NCI-H128 (cell line): ENCODE data around the gene CDC34.

Source experiments
- DNase-seq: peaks from one replicate; lab custom pipeline; 2025; ENCODE audit not compliant: unreplicated experiment; lab: John Stamatoyannopoulos, UW

The CDC34 gene

DNA sequence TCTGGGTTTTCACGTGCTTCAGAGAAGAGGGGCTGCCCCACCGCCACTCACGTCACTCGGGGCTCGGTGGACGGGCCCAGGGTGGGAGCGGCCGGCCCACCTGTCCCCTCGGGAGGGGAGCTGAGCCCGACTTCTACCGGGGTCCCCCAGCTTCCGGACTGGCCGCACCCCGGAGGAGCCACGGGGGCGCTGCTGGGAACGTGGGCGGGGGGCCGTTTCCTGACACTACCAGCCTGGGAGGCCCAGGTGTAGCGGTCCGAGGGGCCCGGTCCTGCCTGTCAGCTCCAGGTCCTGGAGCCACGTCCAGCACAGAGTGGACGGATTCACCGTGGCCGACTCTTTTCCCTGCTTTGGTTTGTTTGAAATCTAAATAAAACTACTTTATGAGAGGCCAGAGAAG is 10.1 kb downstream of the CDC34 start:
- DNase-seq, result no peak

DNA sequence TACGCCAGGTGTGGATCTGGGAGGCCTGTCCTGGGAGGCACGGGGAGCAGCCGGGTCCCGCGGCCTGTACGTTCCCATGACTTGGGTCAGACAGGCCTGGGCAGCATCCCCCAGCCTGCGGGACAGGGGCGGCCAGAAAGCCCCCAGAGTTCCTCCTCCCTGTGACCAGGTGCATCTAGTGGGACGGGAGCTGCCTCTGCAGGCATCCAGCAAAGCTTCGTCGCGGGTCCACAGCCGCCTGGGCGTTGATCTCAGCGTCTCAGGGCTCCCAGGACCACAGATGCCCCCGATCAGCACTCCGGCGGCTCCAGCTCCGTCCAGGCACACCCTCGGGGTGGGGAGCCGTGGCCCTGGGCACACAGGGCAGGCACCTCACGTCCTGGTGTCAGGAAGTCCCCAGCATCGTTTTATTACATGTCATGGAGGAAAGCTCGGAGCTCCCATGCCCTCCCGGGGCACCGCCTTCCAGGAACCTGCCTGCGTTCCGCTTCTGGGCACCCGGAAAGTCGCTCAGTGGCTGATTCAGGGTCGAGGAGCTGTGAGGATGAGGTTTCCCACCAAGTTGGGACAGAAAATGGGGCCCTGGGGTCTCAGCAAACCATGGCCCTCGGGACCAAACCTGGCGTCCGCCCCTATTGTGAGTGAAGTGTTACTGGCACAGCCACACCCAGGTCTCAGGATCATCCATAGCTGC is 10.8 kb downstream of the CDC34 start:
- no peak for DNase-seq

DNA sequence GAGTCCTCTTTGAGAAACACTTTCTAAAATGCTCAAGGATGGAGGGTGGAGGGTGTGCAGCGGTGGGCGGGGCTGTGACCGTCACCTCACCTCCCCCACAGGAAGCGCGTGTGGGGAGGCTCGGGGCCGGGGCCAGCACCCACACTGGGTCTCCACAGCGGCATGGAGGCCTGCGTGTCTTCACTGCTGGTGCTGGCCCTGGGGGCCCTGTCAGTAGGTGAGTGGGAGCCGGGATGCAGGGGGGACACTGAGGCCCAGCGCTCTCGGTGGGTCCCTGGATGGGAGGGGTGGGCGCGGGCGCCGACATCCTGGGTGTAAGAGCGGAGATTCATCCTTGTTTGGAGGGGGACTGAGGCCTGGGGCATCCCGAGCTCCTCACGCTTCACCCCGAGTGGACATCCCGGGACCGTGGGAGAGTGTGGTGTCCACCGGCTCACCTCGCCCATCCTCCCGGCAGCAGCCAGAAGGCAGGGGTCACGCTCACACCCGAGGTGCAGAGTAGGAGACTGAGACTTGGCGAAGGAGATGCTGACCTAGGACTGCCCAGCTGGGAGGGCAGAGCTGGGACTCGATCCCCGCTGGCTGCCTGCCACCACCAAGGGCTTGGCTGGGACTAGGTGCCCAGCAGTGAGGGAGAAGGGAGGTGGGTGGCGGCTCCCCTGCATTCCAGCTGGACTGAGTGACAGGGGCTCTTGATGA is 12.5 kb downstream of the CDC34 start, which contains the start of gene GZMM:
Gene GZMM, plus strand, starts transcription at position 144 of the 699 bp plus-strand sequence. Its CDS starts 19 bp downstream, at position 163.
- no peak for DNase-seq

DNA sequence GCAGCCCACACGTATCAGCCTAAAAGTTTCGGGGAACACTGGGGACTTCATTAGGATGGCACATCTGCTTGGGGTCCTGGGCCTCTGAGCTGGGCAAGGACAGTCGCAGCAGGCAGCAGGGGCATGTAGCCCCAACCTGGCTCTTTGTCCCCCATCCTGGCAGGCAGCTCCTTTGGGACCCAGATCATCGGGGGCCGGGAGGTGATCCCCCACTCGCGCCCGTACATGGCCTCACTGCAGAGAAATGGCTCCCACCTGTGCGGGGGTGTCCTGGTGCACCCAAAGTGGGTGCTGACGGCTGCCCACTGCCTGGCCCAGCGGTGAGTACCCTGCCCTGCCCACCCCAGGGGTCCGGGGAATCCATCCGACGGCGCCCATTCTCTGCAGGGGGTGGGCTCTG is 15.6 kb downstream of the CDC34 start:
- no peak for DNase-seq

DNA sequence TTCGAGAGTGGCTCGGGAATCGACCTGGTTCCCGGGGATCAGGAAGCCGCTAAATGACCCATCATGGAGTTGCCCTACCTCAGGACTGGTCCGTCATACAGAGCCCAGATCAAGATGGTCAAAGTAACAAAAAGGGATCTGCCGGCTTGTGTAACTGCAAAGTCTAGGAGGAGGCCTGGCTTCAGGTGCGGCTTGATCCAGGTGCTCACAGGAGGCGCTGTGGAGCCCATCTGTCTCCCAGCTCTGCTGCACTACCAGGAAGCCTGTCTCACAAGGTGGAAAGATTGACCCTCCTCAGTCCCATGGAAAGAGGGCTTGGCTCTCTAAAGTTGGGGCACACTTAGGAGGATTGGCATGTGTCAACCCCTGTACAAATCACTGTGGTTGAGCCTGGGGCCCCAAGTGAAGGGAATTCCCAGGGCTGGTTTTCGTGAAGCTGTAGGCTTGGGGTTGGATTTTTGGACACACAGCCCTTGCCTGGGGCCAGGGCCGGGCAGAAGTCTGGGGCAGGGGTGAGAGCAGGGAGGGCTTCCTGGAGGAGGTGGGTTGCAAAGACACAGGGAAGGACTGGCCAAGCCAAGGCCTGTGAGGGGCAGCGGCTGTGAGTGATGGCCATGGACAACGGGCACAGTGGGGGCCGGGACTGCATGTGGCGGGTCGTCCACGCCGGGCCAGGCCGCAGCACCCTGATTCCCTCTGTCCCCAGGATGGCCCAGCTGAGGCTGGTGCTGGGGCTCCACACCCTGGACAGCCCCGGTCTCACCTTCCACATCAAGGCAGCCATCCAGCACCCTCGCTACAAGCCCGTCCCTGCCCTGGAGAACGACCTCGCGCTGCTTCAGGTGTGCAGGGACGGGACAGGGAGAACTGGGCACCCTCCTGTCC is 16.5 kb downstream of the CDC34 start:
- DNase-seq, result no peak

DNA sequence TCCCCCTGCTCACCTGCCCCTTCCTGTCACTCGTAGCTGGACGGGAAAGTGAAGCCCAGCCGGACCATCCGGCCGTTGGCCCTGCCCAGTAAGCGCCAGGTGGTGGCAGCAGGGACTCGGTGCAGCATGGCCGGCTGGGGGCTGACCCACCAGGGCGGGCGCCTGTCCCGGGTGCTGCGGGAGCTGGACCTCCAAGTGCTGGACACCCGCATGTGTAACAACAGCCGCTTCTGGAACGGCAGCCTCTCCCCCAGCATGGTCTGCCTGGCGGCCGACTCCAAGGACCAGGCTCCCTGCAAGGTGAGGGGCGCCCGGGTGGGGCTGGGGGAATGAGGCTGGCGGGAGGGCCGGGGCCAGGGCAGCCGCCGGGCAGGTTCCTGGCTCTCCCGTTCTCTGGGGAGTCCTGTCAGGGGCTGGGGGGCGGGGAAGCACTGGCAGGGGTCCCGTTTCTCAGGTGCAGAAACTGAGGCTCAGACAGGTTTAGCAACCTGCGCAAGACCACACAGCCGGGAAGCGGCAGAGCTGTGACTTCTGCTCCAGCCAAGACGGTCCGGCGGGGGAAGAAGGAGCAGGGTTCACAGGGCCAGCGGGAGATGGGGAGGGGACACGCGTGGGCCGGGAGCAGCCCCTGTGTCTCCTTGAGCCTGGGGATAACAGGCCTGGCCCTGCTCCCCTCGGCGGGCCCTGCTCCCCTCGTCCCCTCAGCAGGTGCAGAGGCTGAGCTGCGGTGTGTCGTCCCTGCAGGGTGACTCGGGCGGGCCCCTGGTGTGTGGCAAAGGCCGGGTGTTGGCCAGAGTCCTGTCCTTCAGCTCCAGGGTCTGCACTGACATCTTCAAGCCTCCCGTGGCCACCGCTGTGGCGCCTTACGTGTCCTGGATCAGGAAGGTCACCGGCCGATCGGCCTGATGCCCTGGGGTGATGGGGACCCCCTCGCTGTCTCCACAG is 17.6 kb downstream of the CDC34 start:
- DNase-seq, result no peak

DNA sequence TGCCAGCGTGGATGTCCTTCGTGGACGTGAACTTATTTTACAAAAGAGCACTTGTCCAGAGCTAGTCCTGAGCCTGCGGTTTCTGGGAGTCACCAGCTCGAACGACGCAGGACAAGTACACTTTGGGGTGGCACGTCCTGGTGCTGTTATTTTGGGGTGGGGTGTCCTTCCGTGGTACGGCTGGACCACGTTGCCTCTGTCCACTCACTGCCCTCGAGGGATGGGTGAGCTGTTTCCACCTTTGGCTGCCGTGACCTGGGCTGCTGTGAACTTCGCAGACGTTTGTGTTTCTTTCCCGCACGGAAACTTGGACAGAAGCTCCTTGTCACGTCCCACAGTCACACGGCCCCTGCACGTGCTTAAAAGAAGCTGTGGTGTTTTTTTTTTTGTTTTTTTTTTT is 23.3 kb downstream of the CDC34 start:
- no peak for DNase-seq

DNA sequence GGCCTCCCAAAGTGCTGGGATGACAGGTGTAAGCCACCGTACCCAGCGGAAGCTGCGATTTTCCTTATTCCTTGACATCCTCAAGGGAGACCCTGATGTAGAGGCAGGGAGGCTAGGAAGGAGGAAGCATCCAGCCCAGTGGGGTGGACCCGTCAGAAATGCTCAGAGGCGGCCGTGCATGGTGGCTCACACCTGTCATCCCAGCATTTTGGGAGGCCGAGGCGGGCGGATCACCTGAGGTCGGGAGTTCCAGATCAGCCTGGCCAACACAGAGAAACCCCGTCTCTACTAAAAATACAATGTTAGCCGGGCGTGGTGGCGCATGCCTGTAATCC is 23.9 kb downstream of the CDC34 start:
- DNase-seq, result no peak

DNA sequence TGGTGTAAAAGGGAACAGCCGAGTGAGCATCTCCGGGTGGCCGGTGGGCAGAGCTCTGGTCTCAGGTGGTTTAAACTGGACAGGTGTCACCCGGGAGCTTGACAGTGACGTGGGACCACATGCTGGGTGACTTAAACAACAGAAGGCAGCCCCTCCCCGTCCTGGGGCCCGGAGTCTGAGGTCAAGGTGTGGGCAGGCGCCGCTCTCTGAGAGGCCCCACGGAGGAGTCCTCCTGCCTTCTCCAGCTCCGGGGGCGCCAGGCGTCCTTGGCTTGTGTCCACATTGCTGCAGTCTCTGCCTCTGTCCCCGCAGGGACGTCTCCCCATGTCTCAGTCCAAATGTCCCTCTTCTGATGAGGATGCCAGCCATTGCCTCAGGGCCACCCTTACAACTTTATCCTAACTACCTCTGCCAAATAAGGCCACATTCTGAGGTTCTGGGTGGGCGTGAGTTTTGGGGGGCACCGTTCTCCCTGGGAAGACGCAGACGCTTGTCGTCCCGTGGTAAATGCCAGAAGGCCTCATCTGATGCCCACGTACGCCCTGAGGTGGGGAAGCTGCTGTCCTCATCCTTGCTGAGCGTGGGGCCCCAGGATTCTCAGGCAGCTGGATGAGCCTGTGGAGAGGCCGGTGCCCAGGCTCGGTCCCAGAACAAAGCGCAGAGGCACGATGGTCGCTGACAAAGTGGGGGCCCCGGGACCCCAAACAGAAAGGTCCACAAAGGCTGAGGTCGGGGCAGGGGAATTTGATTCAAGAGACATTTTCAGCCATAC is 25.2 kb downstream of the CDC34 start:
- DNase-seq, result no peak

DNA sequence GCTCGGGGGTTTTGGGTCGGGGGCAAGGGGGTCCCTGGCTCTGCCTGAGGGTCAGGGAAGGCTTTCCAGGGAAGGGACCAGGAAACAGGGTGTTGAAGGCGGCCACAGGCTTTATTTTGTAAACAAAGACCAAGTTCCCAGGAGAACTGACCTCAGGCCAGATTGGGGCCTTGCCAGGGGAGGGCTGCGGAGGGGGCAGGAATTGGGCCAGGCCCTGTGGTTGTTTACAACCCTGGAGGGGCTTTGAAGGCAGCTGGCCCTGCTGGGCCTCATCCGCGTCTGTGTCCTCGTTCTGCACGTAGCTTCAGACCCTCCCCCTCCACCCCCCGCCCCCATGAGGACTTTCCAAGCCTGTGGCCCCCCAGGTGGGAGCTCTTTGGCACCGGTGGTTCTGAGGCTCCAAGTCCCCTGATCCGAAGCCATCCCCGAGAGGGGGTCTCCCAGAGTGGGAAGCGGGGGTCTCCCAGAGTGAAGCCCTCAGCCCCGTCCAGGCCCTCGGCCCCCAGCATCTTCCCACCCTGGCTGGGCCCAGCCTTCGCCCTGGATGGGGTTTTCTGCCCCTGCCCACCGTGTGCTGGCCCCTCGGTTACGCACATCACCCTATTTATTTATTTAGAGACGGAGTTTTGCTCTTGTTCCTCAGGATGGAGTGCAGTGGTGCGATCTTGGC is 27.3 kb downstream of the CDC34 start:
- DNase-seq, result no peak

DNA sequence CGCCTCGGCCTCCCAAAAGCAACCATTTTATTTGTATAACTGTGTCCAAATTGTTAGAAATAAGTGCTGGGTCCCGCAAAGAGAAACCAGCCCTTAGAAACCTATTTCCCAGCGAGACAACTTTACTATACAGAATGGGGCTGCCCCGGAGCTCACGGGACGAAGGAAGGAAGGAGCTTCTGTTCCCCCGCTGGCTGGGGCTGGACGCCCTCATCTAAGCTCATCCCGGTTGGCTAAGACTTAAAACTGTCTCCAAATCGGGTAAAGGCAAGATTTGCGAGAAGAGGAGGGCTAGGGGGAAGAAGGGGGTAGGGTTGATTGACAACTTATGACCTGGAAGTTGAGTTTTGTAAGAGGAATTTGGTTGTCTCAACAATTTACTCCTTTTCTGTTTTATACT is 28.6 kb downstream of the CDC34 start:
- DNase-seq, result no peak

DNA sequence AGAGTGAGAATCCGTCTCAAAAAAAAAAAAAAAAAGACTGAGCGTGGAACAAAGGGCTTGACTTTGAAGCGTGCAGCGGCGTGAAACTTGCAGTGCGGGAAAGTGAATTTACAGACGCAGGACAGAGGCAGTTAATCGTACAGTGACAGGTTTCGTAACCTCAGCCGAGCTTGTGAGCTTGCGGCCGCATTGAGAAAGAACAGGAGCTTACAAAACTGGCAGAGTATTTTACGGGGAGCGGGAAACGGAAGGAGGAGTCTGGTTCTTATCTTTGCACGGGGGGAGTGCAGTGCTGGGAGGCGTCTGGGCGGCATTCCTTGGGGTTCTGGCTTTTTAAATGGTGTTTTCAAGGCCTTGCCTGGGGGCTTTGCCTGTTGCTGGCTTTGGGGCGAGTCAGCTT is 34.8 kb downstream of the CDC34 start:
- no peak for DNase-seq

DNA sequence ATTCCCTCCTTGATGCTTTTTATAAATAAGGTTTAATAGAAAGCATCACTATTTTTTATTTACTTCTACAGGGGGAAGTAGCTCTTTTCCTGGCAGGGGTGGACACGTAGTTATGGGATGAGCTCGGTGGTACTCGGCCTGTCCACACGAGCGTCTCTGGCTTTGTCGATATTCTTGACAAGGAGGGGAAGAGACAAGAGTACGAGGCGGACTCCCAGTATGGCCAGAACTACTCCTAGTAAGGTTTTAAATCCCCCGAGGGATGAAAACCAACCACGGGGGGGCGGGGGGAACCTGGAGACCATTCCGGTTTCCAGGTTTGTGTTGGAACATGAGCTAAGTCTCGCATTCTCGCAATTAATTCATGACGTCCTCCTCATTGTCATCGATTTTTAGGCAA is 35.3 kb downstream of the CDC34 start:
- DNase-seq, result no peak

DNA sequence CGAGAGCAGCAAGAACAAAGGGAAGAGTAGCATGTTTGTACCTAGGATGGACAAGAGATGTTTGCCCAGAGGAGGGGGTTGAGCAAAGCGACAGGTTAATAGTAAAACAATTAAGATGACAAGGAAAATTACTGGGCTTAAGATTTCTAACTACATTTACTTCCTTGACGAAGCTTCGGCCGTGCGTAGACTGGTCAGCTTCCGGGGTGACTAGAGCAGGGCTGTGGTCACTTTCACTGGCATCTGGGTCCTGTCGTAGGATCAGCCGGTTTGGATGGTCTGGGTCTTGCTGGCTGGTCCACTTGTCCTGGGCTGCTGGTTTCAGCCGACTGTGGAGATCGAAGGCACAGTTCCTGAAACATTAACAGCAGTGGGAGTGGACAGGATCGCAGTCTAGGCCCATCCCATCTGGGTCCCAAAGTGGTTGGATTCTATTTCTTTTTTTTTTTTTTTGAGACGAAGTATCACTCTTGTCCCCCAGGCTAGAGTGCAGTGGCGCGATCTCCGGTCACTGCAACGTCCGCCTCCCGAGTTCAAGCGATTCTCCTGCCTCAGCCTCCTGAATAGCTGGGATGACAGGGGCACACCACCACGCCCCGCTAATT is 35.8 kb downstream of the CDC34 start:
- no peak for DNase-seq

DNA sequence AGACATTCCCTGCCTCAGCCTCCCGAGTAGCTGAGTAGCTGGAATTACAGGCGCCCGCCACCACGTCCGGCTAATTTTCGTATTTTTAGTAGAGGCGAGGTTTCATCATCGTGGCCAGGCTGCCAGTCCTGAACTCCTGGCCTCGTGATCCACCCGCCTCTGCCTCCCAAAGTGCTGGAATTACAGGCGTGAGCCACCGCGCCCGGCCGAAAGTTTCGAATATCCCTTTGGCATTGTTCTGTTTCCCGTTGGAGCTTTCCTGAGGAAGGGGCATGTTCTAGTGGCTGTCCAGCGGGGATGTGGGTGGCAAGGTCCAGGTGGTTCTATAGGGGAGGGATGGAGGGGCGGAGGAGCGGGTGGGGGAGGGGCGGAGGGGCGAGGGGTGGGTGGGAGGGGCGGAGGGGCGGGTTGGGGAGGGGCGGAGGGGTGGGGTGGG is 38.7 kb downstream of the CDC34 start:
- DNase-seq, result no peak

DNA sequence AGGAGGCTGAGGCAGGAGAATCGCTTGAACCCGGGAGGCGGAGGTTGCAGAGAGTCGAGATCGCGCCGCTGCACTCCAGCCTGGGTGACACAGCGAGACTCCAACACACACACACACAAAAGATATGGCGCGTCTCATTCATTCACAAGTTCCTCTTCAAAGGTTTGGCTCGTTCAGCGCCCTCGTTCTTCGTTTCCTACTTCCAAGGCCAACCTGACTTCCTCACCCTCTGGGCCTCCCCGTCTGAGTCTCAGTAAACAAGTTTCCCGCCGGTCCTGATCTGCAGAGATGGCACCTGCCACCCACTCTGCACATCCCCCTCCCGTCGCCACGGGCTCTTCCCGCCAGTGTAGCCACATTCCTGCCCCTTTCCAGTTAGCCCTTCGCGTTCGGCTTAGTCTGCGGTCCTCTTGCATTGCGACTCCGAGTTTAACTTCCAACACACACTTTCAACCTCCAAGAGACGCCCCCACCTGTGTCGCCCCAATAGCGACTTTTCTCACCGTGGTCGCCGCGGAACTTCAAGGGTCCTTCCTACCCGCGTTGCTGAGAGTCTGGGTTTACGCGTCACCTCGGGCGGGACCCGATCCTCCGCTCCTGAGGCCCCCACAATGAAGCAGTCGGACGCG is 39.5 kb downstream of the CDC34 start:
- DNase-seq, result peak; percentile 47

DNA sequence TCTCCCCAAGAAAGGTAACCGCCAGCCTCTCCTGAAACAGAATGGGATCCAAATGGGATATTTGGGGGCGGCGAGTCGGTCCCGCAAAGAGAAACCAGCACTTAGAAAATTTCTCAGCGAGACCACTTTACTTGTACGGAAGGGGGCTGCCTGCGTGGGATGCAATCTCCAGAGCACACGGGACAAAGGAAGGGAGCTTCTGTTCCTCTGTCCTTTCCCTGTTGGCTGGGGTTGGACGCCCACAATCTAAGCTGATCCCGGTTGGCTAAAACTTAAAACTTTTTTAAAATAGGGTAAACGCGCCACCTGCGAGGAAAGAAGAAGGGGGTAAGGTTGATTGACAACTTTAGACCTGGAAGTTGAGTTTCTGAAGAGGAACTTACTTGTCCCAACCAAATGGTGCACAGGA is 40.0 kb downstream of the CDC34 start:
- no peak for DNase-seq

DNA sequence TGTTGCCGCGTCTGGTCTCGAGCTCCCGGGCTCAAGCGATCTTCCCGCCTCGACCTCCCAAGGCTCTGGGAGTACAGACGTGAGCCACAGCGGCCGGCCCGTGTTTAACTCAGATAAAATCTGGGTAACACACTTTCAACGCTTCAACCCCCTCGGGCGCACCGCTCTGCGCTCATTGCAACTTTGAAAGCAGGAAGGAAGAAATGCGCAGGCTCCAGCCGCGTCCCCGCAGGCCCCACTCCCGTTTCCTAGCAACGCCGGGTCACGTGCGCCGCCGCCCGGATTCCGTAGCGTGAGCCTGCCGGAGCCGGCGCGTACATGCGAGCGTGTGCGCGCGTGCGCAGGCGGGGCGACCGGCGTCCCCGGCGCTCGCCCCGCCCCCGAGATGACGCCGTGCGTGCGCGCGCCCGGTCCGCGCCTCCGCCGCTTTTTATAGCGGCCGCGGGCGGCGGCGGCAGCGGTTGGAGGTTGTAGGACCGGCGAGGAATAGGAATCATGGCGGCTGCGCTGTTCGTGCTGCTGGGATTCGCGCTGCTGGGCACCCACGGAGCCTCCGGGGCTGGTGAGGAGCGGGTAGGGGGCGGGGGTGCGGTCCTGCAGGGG is 40.7 kb downstream of the CDC34 start, which contains the start of gene BSG:
Gene BSG, plus strand, starts transcription at position 457 of the 603 bp plus-strand sequence. Its CDS starts 39 bp downstream, at position 496.
- peak; percentile 97 for DNase-seq
